Type B pancreatic cell (in vitro differentiated cells): ENCODE results near the gene ZIK1. TPM values are rescaled to one million over a fixed set of nuclear protein-coding genes. Genes with fewer than 3 reads are reported as not detected.

ENCODE experiments used
- DNase-seq: peaks from one replicate; pipeline ENCODE4 v3.0.0; 2021; ENCODE audit warnings: mixed read lengths; ENCODE audit not compliant: unreplicated experiment; ENCODE audit errors: extremely low spot score
- H3K27ac Mint-ChIP-seq: 2 replicates; pipeline ENCODE4 v1.8.0; 2021; ENCODE audit warnings: mild to moderate bottlenecking, mixed read lengths
- H3K27me3 Mint-ChIP-seq: 2 replicates; pipeline ENCODE4 v1.8.0; 2021; ENCODE audit warnings: mixed read lengths
- H3K36me3 Mint-ChIP-seq: 2 replicates; pipeline ENCODE4 v1.8.0; 2021; ENCODE audit warnings: mixed read lengths
- H3K4me1 Mint-ChIP-seq: one replicate; pipeline ENCODE4 v1.8.0; 2021; ENCODE audit warnings: mixed read lengths; ENCODE audit not compliant: unreplicated experiment
- H3K4me3 Mint-ChIP-seq: 2 replicates; pipeline ENCODE4 v1.8.0; 2021; ENCODE audit warnings: mild to moderate bottlenecking, mixed read lengths
- H3K9me3 Mint-ChIP-seq: 2 replicates; pipeline ENCODE4 v1.8.0; 2021; ENCODE audit warnings: mixed read lengths
- total RNA-seq: library from RNA; stranded (reverse); gene quantifications from 2 replicates; pipeline ENCODE4 v1.2.1, GENCODE V29; 2021; ENCODE audit warnings: low replicate concordance
- TF ChIP-seq, protein P1 (sequence below): fragments of 200-600 bp; sonication (generic); conservative IDR thresholded peaks from 2 replicates; pipeline ENCODE4 v1.5.0; 2021; ENCODE audit warnings: antibody characterized with exemption, mild to moderate bottlenecking

The ZIK1 gene
- total RNA-seq, 1 donor from 2014 or later = 17.6 TPM

DNA sequence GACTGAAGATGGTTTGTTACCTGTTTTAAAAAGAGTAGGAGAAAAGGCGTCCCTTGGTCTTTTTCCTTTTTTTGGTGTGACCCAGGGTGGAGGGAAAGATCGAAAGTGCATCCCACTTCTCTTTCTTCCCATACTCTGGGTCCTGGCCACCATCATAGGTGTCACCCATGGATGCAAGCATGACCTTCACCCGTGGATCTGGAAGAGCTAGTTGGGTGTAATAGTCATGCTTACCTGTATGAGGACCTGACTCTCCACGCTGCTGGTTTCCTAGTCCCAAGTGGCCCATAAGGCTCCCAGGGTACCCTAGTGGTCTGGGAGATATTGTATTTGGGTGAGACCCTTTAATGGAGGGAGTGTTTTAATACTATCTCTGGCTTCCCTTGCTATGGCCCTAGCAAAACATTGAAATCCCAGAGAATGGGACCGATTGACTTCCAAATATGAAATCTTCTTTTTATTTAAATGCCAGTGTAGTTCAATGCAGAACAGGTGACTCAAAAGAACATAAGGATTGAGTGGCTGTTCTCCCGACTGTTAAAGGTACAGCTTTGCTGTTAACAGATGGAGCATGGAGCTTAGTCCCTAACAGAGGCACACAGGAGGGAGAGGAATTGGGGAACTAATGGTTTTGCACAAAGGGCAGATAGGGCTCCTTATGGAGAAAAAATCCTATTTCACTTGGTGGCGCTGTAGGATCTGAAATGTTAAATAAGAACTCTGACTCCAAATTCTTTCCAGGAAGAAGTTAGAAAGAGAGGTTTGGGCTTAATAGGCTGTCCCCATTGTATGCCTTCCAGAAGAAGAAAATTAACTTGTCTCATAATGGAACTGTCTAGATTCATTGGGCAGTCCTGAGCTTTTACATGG is 17.3 kb upstream of the ZIK1 start:
- H3K27ac Mint-ChIP-seq = no peak overlapping the region
- TF ChIP-seq, protein P1, sequence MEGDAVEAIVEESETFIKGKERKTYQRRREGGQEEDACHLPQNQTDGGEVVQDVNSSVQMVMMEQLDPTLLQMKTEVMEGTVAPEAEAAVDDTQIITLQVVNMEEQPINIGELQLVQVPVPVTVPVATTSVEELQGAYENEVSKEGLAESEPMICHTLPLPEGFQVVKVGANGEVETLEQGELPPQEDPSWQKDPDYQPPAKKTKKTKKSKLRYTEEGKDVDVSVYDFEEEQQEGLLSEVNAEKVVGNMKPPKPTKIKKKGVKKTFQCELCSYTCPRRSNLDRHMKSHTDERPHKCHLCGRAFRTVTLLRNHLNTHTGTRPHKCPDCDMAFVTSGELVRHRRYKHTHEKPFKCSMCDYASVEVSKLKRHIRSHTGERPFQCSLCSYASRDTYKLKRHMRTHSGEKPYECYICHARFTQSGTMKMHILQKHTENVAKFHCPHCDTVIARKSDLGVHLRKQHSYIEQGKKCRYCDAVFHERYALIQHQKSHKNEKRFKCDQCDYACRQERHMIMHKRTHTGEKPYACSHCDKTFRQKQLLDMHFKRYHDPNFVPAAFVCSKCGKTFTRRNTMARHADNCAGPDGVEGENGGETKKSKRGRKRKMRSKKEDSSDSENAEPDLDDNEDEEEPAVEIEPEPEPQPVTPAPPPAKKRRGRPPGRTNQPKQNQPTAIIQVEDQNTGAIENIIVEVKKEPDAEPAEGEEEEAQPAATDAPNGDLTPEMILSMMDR = no peak
- DNase-seq = no peak
- no peak overlapping the region for H3K4me3 Mint-ChIP-seq
- peaks cover 11% of the 10 kb centered on the region for H3K36me3 Mint-ChIP-seq
- H3K27me3 Mint-ChIP-seq = no peaks in the 10 kb centered on the region
- no peaks in the 10 kb centered on the region for H3K4me1 Mint-ChIP-seq
- H3K9me3 Mint-ChIP-seq = peaks cover 33% of the 10 kb centered on the region

DNA sequence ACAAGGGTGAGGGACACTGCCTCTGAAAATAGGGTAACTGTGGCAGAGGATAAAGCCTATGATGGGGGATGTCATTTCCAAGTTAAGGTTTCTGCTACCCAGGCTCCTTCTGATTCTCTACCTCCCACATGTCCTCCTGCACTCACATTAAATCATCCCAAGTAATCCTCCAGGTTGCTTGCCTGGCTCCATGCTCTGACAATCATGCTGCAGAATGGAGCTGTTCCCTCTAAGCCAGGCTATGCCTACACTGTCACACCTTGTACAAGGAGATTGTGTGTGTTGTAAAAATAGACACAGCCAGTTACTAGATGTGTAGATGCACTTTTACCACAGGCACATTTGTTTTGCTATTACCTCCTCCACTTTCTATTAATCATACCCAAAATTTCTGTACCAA is 13.2 kb upstream of the ZIK1 start:
- H3K9me3 Mint-ChIP-seq = peaks cover 21% of the 10 kb centered on the region
- H3K27ac Mint-ChIP-seq = no peak overlapping the region
- no peaks in the 10 kb centered on the region for H3K4me1 Mint-ChIP-seq
- no peak for DNase-seq
- TF ChIP-seq, protein P1 = no peak
- H3K36me3 Mint-ChIP-seq = peaks cover 50% of the 10 kb centered on the region
- no peaks in the 10 kb centered on the region for H3K27me3 Mint-ChIP-seq
- H3K4me3 Mint-ChIP-seq = no peak overlapping the region

DNA sequence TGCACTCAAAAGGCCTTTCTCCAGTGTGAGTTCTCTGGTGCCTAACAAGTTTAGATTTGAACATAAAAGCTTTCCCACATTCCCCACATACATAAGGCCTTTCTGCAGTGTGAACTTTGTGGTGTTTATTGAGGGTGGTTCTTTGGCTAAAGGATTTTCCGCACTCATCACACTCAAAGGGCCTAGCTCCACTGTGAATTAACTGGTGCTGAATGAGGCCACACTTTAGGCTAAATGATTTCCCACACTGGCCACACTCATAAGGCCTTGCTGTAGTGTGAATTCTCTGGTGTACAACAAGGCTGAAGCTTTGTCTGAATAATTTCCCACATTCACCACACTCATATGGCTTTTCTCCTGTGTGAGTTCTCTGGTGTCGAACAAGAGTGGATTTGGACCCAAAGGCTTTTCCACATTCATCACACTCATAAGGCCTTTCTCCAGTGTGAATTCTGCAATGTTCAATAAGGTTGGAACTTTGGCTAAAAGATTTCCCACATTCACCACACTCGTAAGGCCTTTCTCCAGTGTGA is 11.5 kb upstream of the ZIK1 start:
- Mint-ChIP-seq H3K27me3 (no peaks in the 10 kb centered on the region), H3K4me3 (no peak overlapping the region), H3K36me3 (peaks cover 66% of the 10 kb centered on the region), H3K9me3 (peaks cover 33% of the 10 kb centered on the region), H3K27ac (no peak overlapping the region), H3K4me1 (peaks cover 2% of the 10 kb centered on the region)
- DNase-seq = no peak
- TF ChIP-seq, protein P1 = no peak

DNA sequence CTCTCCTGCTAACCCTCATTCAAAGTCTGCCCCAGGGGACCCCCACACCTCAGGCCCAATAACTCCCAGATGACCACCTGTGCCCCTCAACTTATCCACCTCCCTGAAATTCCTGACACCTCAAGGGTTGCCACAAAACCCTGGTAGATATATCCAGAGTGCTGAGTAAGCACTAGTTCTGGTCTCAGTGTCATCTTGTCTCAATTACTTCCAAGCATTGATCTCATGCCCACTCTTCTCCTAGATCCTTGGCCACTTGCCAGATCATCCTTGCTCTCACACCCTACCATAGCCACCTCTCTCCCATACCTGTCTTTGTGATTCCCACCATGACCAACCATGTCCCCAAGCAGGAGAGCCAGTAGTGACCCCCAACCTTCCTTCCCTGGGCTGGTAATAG is 7.3 kb upstream of the ZIK1 start:
- peaks cover 34% of the 10 kb centered on the region for H3K9me3 Mint-ChIP-seq
- H3K27me3 Mint-ChIP-seq = no peaks in the 10 kb centered on the region
- H3K36me3 Mint-ChIP-seq = peaks cover 69% of the 10 kb centered on the region
- peaks cover 9% of the 10 kb centered on the region for H3K4me1 Mint-ChIP-seq
- H3K27ac Mint-ChIP-seq = no peak overlapping the region
- DNase-seq = no peak
- TF ChIP-seq, protein P1 = no peak
- H3K4me3 Mint-ChIP-seq = peak overlapping the region; percentile 51

DNA sequence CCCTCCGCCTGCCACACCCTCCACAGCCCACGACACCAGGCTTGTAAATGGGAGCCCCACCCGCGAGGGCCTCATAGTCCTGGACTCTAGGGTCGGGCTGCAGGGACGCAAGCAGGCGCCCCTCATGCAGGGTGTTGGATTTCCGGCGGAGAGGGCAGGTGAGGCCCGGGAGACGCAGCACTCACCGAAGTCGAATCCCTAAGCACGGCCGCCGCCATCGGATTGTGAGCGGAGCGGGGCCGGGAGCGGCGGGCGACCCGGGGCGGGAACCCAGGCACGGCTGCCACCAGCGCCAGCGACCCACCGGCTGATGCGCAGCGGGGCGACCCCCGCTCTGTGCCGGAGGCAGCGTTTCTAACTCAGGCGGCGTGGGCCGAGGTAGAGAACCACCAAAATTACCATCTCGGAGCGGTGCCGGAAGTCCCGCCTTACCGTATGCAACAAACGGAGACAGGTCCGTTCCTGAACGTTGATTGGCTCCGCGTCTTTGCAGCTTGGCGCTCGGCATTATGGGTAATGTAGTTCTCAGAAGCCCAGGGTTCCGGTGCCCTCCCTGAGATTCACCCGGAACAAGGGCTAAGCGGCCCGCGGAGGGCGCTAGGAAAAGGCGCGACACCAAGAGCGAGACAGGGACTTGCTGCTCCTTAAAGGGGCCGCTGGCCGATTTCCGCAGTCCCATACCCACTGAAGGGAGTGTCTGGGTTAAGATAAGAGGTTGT is 5.3 kb upstream of the ZIK1 start, which contains the start of gene ZNF416:
TSS of gene ZNF416 (minus strand) at position 425 of the 719 bp plus-strand sequence. CDS start at position 218, 207 bp downstream.
- Mint-ChIP-seq H3K9me3 (peaks cover 41% of the 10 kb centered on the region), H3K36me3 (peaks cover 50% of the 10 kb centered on the region), H3K27me3 (no peaks in the 10 kb centered on the region), H3K27ac (peak within 1 kb of the TSS; percentile 77), H3K4me3 (peak within 1 kb of the TSS; percentile 90), H3K4me1 (peaks cover 9% of the 10 kb centered on the region)
- peak; percentile 95 for DNase-seq
- TF ChIP-seq, protein P1 = peak; percentile 37
